Activated CD8-positive, alpha-beta memory T cell treated with anti-CD3 and anti-CD28 coated beads, Interleukin-2, amount 50 U/mL, for 1 hour (primary cell): ENCODE data around the gene DRC3.

ENCODE experiments used
- DNase-seq: peaks from one replicate; pipeline ENCODE4 v3.0.0-alpha.2; 2020; ENCODE audit errors: extremely low read depth

DRC3 gene

DNA sequence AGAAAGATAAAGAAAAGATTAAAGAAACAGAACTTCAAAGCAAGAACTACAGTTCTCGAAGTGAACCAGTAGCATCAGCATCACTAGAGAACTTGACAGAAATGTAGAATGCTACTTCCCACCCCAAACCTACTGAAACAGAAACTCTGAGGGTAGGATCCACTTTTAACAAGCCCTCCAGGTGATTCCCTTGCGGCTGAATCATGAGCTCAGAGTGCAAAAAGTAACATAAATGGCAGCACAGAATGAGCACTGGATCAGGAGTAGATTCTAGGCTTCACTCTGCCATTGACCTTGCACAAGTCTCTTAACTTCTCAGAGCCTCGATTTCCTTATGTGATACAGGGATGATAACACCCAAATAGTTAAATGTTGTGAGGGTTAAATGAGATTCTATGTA, 6.3 kb upstream of the DRC3 start:
- DNase-seq: no peak

DNA sequence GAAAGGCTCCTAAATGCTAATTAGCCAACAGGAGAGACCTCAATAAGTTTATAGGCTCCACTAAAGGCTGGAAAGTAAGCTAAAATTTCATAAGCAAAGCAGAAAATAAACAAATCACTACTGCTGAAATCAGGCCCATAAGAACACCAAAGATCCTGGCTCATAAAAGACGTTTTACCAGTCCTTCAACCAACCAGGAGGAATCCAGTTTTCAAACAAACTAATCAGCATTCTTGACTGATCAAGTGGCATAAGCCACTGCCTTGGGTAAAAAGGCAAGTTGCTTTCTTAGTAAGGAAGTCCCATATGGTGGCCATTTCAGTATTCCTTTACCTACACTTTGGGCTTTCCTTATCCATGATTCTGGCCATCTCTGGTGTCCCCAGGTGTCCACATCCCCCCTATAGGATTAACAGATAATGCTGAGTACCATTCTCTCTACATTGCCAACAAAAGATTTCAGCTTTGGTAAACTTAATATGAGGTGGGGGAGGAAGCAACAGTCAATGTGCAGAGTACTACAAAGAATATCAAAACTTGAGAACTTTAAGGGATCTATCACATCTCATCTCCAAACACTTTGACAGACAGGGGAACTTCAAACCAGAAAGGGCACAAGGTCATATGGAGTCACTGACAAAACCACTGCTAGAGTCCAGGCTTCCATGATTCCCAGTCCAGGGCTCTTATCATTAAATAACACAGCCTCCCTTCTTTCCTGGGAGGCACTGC, 1.8 kb upstream of the DRC3 start:
- DNase-seq: no peak

DNA sequence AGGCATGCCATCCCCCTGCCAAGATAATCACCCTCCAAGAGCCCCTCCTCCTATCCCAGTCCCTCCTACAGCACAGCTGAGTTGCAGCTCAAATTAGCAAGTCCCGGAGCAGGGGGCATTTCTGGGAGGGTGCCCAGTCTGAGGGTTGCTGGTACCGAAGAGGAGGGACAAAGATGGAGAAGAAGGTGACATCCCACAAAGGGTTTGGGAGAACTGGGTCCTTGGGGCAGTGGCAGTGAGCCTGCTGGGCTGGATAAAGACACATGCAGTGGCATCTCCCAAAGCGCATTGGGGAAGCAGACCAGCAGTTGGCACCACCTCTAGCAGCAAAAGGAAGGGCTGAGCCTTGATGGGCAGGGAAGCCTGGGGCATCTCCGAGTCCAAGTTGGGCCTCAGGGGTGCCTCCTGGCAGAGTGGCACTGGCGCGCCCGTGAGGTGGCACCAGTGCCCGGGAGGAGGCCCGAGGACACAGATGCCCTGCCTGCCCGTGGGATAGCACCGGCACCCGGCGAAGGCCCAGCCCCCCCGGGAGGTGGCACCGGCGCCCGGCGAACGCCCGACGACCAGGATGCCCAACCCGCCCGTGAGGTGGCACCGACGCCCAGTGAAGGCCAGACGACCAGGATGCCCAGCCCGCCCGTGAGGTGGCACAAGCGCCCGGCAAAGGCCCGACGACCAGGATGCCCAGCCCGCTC, 1.1 kb upstream of the DRC3 start:
- DNase-seq: no peak

DNA sequence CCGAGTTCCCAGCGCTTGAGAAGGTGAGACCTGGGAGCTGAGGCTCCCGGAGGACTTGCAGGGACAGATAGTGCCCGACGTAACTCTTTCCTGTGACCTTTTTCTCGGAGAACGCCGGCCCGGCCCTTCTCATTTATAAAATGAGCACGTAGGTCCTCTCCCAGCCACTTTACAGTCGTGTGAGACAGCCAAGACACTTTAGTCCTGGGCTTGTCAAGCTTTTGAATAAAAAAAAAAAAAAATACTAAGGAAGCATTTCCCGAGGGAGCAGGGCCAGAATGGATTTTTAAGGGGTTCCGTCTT, 241 bp downstream of the DRC3 start:
- DNase-seq: no peak

DNA sequence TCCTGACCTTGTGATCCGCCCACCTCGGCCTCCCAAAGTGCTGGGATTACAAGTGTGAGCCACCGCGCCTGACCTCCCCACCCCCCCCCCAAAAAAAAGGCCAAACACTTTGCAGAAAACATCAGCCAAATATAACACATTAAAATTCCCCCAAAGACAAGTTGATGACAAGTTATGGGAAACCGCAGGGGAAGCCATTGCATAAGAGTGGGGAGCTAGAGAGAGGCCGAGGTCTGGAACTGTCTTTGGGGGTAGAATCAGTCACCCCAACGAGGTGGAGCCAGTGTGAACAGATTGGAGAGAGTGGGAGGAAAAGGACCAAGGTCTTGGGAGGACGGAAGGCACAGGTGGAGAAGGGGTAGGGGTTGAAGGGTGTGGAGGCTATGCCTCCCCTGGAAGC, 2.8 kb downstream of the DRC3 start:
- DNase-seq: no peak

DNA sequence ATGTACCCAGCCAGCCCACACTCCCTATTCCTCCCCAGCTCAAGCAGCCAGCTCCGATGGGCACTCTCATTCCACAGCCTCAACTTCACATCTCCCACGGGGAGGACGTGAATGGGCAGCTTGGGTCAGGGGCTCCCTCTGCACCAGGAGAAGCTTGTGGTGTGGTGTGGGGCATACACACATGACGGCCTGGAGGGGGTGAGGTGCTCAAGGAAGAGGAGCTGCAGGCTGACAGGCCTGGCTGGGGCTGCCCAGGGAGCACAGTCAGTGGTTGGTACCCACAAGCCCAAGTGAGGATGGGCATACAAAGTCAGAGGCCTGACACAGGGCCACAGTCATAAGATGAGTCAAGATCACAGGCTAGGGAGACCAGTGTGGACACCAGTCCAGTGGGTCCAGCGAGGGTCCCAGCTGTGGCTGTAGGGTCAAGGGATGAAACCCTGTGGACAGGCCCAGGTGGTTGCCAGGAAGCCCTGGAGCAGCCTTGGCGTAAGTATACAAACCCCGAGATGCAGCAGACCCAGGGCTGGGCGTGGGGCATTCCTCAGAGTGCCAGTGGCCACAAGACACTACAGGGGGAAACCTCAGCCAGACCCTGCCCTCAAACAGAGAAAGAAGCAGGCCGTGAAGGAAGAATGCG, 4.4 kb downstream of the DRC3 start:
- DNase-seq: no peak

DNA sequence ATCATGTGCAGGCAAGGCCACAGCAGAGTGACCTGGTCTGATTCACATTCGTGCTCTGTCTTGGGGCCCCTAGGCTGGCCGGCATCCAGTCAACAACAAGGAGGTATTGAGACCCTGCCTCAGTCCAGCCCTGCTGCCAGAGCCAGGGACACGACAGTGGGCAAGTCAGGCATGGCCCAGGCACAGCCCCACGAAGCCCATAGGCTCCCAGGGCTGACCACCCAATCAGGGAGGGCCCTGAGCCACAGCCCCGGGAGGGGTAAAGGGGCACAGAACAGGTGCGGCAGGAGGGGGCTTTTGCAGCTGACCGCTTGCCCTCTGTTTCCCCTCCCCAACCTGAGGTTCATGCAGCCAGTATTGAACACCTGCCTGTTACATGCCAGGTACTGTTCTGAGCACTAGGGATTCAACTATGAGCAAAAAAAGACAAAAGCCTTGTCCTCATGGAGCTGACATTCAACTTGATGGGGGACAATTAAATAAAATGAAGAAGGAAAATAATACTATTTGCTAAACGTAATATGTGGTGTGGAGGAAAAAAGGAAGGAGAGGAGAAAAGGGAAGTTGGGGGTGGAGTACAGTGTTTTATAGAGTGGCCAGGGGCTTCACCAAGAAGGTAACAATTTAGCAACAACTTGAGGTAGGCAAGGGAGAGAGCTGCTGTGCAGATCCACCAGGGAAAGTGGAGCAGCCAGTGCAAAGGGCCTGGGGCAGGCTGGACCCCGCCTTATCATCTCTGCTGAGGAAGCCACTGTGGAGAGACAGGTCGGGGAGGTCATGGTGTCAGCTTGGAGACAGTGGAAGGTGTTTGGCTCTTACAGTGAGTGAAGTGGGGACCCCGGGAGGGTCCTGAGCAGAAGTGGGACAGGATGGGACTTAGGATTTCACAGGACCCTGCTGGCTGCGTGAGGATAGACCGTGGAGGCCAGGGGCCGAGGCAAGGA, 6.1 kb downstream of the DRC3 start:
- DNase-seq: no peak

DNA sequence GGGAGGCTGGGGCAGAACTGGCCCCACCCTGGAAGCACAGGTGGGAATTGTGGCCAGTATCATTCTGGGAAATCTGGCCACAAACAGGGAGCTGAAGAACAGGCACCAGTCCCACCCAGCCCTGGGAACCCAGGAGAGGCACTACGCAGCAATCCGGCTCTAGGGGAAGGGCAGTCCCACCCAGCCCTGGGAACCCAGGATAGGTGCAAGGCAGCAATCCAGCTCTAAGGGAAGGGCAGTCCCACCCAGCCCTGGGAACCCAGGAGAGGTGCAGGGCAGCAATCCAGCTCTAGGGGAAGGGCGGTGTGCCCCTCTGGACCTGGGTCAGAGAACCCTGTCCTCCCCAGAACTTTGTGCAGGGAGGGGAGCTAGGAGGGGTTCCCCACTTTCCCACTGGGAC, 7.1 kb downstream of the DRC3 start:
- no peak for DNase-seq

DNA sequence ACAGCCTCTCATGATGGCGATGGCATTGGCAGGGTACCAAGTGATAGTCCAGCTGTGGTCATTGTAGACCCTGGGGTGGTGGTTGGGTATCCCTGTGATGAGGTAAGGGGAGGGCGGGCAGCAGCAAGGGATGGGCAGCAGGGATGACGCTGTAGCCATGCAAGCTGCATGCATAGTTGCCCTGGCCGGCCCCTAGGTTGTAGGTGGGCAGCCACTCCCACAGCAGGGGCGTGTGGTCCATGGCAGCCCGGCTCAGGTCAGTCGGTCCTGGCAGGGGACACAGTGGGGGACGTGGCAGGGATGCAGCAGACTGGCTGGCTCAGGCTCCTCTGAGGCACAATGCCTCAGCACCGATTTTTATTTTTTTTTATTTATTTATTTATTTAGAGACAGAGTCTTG, 8.7 kb downstream of the DRC3 start:
- no peak for DNase-seq

DNA sequence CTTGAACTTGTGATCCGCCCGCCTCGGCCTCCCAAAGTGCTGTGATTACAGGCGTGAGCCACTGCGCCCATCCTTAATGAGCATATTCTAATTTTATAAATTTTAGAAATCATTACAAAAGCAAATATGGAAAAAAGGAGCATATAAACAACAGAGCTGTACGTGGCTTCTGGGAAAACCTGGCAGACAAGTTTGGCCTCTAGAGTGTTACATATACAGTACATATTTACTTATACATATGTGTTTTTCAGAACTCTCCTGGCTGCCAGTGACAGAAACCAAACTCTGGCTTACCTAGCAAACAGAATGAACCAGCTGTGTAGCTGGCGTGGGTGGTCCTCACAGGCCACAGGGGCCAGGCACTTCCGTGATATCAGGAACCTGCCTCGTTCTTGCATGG, 10.1 kb downstream of the DRC3 start:
- DNase-seq: no peak

DNA sequence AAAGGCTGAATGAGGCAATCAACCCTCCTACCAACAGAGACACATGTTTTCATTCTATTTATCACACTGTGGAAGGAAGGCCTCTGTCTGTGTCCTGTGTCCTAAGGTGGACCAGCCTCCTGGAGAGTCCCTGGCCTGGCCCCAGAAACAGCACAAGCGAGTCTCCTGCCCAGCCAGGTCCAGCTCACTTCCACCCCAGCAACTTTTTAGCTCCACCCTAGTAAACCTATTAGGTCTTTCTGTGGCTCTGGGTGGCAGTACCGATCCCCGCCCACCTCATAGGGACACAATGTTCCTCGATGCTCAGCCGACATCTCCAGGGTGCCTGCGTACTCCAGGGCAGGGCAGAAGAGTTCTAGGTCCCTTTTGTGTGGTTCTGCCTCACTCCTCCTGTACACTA, 10.7 kb downstream of the DRC3 start:
- no peak for DNase-seq

DNA sequence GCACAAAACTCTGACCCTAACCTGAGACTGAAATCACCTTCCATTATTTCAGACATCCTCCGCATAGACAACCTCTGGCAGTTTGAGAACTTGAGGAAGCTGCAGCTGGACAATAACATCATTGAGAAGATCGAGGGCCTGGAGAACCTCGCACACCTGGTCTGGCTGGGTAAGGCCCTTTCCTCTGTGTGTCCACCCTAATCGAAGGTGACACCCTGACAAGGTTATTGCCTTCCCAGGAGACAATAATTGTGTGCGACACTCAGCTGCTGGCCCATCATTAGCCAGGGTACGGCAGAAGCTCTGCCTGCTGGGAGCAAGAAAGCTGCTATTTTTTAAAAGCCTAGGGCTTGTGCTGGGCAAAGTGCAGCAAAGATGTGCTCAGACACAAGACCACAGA, 11.1 kb downstream of the DRC3 start:
- no peak for DNase-seq

DNA sequence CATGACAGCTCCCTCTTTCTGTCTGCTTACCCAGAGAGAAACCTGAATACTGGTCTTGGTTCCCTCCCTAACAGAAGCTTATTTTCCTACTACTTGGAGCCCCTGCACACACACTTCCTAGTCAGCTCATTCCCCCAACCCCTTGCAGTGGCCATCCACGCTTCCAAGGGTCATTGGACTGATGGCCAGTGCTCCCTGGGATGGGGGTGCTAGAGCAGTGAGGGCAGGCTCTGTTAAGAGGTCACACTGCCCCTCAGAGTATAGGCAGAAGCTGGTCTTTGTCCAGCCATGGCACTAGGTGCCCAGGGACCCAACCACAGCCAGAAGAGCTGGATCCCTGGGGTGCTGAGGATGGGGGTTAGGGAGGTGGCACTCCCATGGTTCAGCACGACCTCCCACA, 12.5 kb downstream of the DRC3 start:
- no peak for DNase-seq

DNA sequence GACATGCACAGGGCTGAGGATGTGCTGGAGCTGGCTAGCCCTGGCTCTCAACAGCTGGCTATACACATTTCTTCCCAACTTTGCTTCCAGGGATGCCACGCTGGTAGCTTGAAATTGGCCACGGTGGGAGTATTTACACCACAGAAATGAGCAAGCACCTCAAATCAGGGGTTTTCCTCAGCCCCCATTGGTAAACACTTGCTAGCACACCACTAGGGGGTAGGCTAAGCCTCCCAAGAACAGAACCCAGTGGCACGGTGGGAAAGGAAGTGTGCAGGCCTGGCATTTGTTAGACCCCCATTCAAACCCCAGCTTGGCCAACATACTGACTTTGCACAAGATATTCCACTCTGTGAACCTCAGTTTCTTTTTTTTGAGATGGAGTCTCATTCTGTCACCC, 12.9 kb downstream of the DRC3 start:
- no peak for DNase-seq

DNA sequence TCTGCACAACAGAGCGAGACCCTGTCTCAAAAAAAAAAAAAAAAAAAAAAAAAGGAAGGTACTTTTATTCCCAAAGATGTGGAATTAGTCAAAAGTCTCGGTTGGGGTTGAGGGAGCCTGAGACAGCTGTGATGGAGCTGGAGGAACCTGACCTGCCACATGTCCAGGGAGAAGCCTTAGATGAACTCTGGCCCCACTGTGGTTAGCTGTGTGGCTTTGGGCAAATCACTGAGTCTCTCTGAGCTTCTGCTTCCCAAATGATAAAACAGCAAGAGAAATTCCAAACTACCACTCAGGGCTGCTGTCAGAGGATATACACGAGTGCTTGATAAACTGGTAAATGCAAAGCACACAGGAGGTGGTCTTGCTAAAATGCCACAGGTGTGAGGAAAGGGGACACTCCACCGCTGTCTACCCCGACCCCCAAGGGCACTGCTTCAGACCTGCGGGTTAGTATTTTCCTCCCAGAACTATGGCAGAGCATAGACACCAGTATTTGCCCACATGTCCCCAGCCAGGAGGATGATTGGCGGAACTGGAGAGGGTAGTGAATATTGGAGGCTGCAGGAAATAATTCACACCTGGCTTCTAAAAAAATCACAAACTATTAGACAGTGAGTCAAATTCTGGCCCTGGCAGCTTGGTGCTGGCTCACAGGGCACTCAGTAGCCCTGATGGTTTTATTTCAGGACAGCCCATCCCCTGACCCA, 14.7 kb downstream of the DRC3 start:
- no peak for DNase-seq

DNA sequence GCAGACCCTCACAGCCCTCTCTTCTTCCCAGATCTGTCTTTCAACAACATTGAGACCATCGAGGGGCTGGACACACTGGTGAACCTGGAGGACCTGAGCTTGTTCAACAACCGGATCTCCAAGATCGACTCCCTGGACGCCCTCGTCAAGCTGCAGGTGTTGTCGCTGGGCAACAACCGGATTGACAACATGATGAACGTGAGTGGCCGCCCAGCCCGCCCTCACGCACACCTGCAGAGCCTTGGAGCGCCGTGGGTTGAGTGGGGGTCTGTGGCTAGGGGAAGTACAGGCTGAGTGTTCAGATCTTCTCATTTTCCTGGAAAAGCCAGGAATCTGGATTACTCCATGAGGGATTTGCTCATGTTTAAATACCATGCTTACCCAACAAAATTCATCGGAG, 15.2 kb downstream of the DRC3 start:
- no peak for DNase-seq

DNA sequence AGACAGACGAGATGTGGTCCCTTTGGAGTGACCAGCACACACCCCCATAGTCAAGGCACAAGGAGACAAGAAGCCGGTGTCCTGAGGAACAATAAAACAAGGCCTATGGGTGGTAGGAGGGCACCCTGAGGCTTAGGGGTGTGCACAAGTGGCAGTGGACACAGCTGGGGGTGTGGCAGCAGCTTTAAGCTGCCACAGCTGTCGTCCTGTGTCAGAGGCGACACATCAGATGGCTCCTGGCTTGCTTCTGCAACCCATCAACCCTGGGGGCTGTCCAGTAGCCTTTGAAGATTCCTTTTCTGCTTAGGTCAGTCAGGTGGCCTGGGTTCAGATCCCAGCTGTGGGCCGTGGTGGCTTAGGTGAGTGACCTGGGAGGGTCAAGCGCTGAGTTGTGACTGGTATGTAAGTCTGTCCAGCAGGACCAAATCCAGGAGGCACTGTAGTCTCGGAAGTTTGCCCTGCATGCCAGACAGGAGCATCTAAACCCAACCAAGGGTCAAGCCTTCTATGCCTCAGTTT, 15.8 kb downstream of the DRC3 start:
- no peak for DNase-seq

DNA sequence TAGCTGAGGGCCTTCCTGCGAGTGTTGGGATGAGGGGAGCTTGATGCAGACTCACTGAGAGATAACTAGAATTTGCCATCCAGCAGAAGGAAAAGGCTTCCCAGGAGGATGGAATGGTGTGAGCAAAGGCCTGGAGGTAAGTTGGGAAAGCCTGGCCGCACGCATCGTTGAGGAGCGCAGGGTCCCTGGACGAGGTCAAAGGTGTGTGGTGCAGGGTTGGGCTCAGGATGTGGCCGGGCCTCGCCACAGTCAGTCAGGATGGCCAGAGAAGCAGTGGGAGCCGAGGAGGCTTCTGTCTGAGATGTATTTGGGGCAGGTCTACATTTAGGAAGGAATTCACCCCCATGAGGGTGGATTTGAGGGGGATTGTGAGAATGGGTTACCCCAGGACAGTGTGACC, 16.4 kb downstream of the DRC3 start:
- DNase-seq: no peak

DNA sequence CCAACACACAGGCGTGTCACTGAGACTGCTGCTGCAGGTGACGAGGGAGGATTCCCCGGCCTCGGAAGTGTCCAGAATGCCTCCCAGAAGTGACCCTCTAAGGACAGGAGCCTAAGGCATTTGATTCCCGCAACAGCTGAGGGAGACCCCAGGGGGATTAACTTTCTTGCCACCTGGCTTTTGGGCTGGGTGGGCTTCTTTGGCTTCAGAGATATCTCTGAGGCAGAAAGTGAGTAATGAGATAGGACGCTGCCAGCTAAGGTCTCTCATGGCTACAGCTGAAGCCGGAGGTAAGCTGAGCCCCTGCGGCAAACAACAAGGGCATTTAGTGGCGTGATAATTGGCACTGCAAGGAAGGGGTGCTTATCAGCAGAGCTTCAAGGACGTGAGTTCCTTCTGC, 17.0 kb downstream of the DRC3 start:
- DNase-seq: no peak

DNA sequence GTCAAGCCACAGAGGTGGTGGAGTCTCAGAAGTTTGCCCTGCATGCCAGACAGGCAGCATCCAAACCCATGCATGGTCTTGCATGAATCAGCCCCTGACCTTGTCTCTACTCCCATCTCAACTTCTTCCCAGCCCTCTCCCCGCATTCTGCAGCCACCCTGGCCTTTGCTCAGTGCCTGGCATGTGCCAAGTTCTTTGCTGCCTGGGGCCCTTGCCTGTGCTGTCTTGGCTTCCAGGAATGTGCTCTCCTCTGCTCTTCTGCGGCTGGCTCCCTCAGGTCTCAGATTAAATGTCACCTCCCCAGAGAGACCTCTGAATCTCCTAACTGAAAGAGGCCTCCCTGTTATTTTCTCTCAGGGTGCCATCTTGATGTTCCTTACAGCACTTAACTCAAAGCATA, 17.6 kb downstream of the DRC3 start:
- DNase-seq: no peak

DNA sequence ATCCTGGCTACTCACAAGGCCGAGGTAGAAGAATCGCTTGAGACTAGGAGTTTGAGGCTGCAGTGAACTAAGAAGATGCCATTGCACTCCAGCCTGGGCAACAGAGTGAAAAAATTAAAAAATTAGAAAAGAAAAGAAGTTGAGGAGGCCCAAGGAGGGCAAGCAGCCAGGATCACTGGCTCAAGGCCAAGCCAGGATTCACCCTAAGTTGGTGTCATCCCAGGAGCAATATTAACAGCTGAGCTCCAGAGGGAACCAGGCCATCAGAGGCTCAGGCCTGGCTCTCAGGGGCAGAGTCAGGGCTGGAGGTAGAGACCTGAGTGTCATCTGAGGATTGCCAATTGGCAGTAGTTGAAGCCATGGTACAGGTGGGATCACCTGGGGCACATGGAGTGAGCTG, 20.7 kb downstream of the DRC3 start:
- DNase-seq: no peak

DNA sequence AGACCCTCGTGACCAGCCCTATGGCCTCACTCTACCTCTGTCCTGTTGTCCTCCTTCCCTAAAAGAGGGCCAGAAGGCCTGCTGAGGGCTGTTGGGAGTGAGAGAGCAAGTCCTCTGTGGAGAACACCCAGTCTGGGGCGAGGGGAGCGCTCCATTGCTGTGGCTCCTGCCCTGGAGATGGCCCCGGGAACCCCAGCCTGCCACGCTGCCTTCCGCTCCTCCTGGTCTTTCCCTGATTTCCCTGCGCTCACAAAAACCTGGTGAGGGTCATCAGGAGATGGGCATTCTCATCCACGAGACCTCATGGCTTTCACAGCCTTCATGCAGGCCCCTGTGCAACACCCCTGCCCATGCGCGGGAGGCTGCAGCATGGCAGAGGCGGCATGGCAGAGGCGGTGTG, 21.2 kb downstream of the DRC3 start:
- DNase-seq: no peak
